Caco-2 (cell line): Measurements from ENCODE around the gene DLX6. TPM values are rescaled to one million over a fixed set of nuclear protein-coding genes. Genes with fewer than 3 reads are reported as not detected.

Experiments
- BruUV-seq: library from RNA; stranded (reverse); fragments of 400-500 nt; replicated peaks from 2 replicates; lab custom pipeline; 2021; lab: Mats Ljungman, UMichigan
- CTCF ChIA-PET: fragments of 300-600 bp; sonication (Branson Sonifier 250); formaldehyde crosslinking; loops from one replicate; lab custom pipeline; 2022; ENCODE audit warnings: antibody characterized with exemption; lab: Charles Lee
- POLR2A ChIA-PET: fragments of 300-600 bp; sonication (Branson Sonifier 250); formaldehyde crosslinking; loops from one replicate; lab custom pipeline; 2022; ENCODE audit warnings: antibody characterized with exemption; lab: Charles Lee
- DNase-seq, 2 experiments: peaks; one replicate each; pipeline versions ENCODE4 v3.0.0 to v3.0.0-alpha.2; 2020 to 2022
- H3K27me3 ChIP-seq: replicated peaks from 2 replicates; pipeline ENCODE4 v1.6.0; 2011; ENCODE audit warnings: low read length; ENCODE audit not compliant: control insufficient read depth, insufficient read depth
- H3K36me3 ChIP-seq: 2 replicates; pipeline ENCODE4 v1.5.1; 2011; ENCODE audit warnings: low read length; ENCODE audit not compliant: control insufficient read depth, insufficient read depth
- H3K4me1 ChIP-seq: fragments of 250-450 bp; sonication (Bioruptor Pico); 2 replicates; pipeline ENCODE4 v1.5.1; 2020; ENCODE audit warnings: mild to moderate bottlenecking
- H3K4me3 ChIP-seq: 2 replicates; pipeline ENCODE4 v1.5.1; 2011; ENCODE audit warnings: low read depth, mild to moderate bottlenecking, control low read depth, low read length
- H3K9me3 ChIP-seq: fragments of 250-450 bp; sonication (Bioruptor Pico); 2 replicates; pipeline ENCODE4 v1.5.1; 2020; ENCODE audit warnings: mild to moderate bottlenecking, moderate library complexity
- H3K27ac Mint-ChIP-seq: one replicate; pipeline ENCODE4 v1.8.0; 2022; ENCODE audit warnings: mixed read lengths; ENCODE audit not compliant: unreplicated experiment
- H3K27me3 Mint-ChIP-seq: one replicate; pipeline ENCODE4 v1.8.0; 2022; ENCODE audit warnings: mixed read lengths; ENCODE audit not compliant: insufficient read depth, unreplicated experiment
- H3K36me3 Mint-ChIP-seq: one replicate; pipeline ENCODE4 v1.8.0; 2022; ENCODE audit warnings: mild to moderate bottlenecking, mixed read lengths; ENCODE audit not compliant: insufficient read depth, unreplicated experiment
- H3K4me1 Mint-ChIP-seq: one replicate; pipeline ENCODE4 v1.8.0; 2022; ENCODE audit warnings: low read depth, mixed read lengths; ENCODE audit not compliant: unreplicated experiment
- H3K4me3 Mint-ChIP-seq: one replicate; pipeline ENCODE4 v1.8.0; 2022; ENCODE audit warnings: mild to moderate bottlenecking, moderate library complexity, mixed read lengths; ENCODE audit not compliant: unreplicated experiment
- H3K9me3 Mint-ChIP-seq: one replicate; pipeline ENCODE4 v1.8.0; 2022; ENCODE audit warnings: mixed read lengths; ENCODE audit not compliant: unreplicated experiment
- intact Hi-C: fragments of 100-400 bp; cut with micrococcal nuclease; formaldehyde crosslinking; loops from one replicate; pipeline ENCODE4 v1.10.0; 2022; ENCODE audit not compliant: unreplicated experiment
- total RNA-seq: library from RNA; stranded (reverse); gene quantifications from 2 replicates; pipeline ENCODE4 v1.2.3, GENCODE V29; 2022
- TF ChIP-seq, protein P1 (sequence below), 2 experiments: fragments of 200-600 bp in 1 of 2; IDR thresholded peaks; 1 replicate in 1 of 2; 2 replicates in 1 of 2; pipeline versions ENCODE4 v1.5.1 to v1.8.0; 2011 to 2022; ENCODE audit warnings: antibody characterized with exemption in 1 of 2, control low read depth in 1 of 2, inconsistent platforms in 1 of 2, low read depth in 1 of 2, low read length in 1 of 2, mild to moderate bottlenecking in 1 of 2, moderate library complexity in 1 of 2; ENCODE audit not compliant: insufficient read depth in 1 of 2, severe bottlenecking in 1 of 2, unreplicated experiment in 1 of 2

Gene DLX6
- total RNA-seq, 1 experiment from 2014 or later = 3.5 TPM

DNA sequence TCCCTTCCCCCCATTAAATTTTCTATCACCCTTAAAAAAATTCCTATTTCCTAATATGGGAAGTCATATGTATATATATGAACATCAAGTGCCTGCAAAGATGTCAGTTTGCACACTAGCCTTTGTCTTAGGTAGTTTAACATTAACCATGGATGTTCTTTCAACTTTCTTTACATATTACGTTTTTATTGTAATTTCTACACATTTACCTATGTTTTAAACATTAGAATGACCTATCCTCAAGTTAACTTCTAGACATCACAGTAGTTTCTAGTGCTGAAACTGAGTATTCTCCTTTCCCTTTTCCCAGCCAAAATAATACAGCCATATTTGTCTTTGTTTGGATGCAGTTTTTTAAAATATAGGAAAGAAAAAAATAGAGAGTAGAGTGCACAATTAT, 5.8 kb downstream of the DLX6 start:
- Mint-ChIP-seq H3K4me1 (no peaks in the 10 kb centered on the region), H3K27ac (no peak overlapping the region), H3K27me3 (peaks cover 13% of the 10 kb centered on the region), H3K36me3 (no peaks in the 10 kb centered on the region), H3K9me3 (no peaks in the 10 kb centered on the region), H3K4me3 (no peak overlapping the region)
- BruUV-seq = no TSS peak
- Histone ChIP-seq H3K9me3 (no peaks in the 10 kb centered on the region), H3K4me1 (peaks cover 6% of the 10 kb centered on the region; the same call in 1 of the 2 replicates), H3K27me3 (no peaks in the 10 kb centered on the region), H3K4me3 (no peak overlapping the region), H3K36me3 (no peaks in the 10 kb centered on the region)
- POLR2A ChIA-PET = no interaction called here
- TF ChIP-seq, protein P1, sequence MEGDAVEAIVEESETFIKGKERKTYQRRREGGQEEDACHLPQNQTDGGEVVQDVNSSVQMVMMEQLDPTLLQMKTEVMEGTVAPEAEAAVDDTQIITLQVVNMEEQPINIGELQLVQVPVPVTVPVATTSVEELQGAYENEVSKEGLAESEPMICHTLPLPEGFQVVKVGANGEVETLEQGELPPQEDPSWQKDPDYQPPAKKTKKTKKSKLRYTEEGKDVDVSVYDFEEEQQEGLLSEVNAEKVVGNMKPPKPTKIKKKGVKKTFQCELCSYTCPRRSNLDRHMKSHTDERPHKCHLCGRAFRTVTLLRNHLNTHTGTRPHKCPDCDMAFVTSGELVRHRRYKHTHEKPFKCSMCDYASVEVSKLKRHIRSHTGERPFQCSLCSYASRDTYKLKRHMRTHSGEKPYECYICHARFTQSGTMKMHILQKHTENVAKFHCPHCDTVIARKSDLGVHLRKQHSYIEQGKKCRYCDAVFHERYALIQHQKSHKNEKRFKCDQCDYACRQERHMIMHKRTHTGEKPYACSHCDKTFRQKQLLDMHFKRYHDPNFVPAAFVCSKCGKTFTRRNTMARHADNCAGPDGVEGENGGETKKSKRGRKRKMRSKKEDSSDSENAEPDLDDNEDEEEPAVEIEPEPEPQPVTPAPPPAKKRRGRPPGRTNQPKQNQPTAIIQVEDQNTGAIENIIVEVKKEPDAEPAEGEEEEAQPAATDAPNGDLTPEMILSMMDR (IDR thresholded peaks at IDR 0.05; ENCODE audit: insufficient read depth in 1 of 2, low read depth in 1 of 2, low read length in 1 of 2, severe bottlenecking in 1 of 2, unreplicated experiment in 1 of 2) = no peak
- CTCF ChIA-PET = no interaction called here
- intact Hi-C loops = no loop called here
- no peak for DNase-seq

DNA sequence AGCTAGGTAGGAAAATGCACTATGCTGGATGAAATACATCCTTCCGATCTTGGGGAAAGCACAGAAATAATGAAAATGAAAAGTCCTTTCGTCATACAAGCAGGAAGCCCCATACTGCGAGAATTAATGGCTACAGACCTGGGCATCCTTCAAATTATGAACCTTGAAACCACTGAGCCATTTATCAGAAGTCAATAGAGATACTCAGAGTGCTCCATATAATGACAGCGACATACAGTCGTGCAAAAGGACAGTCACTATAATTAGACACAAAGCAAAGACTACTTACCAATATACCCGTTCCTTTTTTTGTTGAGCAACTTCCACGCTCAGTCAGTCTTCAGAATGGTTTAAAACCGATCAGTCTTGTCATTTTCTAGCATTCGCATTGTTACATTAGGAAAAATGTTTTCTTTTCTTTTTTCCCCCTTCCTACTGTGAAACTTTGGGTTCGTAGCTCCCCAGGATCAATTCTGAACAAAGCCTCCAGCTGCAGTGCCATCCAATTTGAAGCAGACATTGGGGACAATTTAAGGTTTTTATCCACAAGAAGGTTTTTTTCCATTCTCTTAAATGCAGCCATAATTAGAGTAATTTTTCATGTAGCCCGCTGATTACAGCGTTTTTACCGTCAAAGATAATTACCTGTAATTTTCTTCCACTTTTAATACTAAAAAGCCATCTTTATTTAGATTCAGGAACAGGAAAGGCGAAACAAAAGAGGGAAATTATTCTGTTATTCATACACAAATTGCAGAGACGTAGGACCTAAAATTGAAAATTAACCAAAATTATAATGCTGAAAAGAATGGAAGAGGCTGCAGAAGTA, 6.4 kb downstream of the DLX6 start:
- TF ChIP-seq, protein P1 (IDR thresholded peaks at IDR 0.05; ENCODE audit: insufficient read depth in 1 of 2, low read depth in 1 of 2, low read length in 1 of 2, severe bottlenecking in 1 of 2, unreplicated experiment in 1 of 2) = no peak
- no TSS peak for BruUV-seq
- H3K9me3 Mint-ChIP-seq = no peaks in the 10 kb centered on the region
- H3K4me3 ChIP-seq = no peak overlapping the region
- ChIA-PET POLR2A (no interaction called here), CTCF (no interaction called here)
- no peaks in the 10 kb centered on the region for H3K9me3 ChIP-seq
- H3K4me1 ChIP-seq = peaks cover 3% of the 10 kb centered on the region; the same call in 1 of the 2 replicates
- DNase-seq = no peak
- H3K4me3 Mint-ChIP-seq = no peak overlapping the region
- no peaks in the 10 kb centered on the region for H3K27me3 ChIP-seq
- H3K36me3 ChIP-seq = no peaks in the 10 kb centered on the region
- H3K27me3 Mint-ChIP-seq = peaks cover 16% of the 10 kb centered on the region
- intact Hi-C loops = no loop called here
- peaks cover 5% of the 10 kb centered on the region for H3K36me3 Mint-ChIP-seq
- no peaks in the 10 kb centered on the region for H3K4me1 Mint-ChIP-seq
- no peak overlapping the region for H3K27ac Mint-ChIP-seq

DNA sequence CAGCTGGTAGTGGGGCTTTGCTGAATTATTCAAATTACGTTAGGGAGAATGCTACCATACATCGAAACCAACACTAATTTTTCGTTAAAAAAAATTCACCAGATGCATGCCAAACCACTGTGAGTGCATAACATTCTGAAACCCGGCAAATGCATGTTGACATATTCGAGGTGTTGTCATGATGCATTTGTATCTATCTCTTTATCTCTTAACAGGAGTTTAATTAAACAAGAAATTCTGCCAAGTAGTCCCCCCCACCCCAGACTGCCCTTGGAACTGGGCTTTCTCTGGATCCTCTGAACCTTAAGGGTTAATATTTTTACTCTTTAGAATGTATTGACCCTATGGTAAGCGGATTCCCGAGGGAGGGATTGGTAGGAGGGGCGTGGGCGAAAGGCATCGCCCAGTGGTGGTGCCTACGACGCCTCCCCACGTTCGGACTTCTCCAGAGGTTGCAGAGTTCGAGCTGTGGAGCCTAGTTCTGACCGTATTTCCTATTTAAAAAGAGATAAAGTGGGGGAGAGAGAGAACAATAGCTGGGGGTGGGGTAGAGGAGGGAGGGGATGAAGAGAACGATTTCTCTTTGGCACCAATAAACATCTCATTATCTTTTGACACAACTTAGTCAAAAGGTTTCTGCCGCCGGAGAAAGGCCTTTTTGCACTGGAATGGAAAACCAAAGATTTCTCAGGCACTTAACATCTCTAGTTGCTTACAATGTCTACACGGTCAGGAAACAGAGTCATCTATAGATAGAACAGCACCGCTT, 7.2 kb downstream of the DLX6 start:
- no peak overlapping the region for H3K4me3 Mint-ChIP-seq
- TF ChIP-seq, protein P1 (IDR thresholded peaks at IDR 0.05; ENCODE audit: insufficient read depth in 1 of 2, low read depth in 1 of 2, low read length in 1 of 2, severe bottlenecking in 1 of 2, unreplicated experiment in 1 of 2) = no peak
- no peak for DNase-seq
- POLR2A ChIA-PET = no interaction called here
- Histone ChIP-seq H3K36me3 (no peaks in the 10 kb centered on the region), H3K4me3 (no peak overlapping the region), H3K27me3 (no peaks in the 10 kb centered on the region; the same call in 1 of the 2 replicates), H3K9me3 (no peaks in the 10 kb centered on the region), H3K4me1 (no peaks in the 10 kb centered on the region)
- H3K27ac Mint-ChIP-seq = no peak overlapping the region
- intact Hi-C loops = no loop called here
- BruUV-seq = no TSS peak
- CTCF ChIA-PET = no interaction called here
- H3K9me3 Mint-ChIP-seq = no peaks in the 10 kb centered on the region
- peaks cover 22% of the 10 kb centered on the region for H3K27me3 Mint-ChIP-seq
- H3K4me1 Mint-ChIP-seq = no peaks in the 10 kb centered on the region
- peaks cover 8% of the 10 kb centered on the region for H3K36me3 Mint-ChIP-seq
